Skin epidermis (tissue), 12 donors: ENCODE measurements around the gene TLE1.

Experiments
- H3K27ac ChIP-seq, 21 experiments: fragments of 200-600 bp; sonication (generic) in 11 of 21; one replicate each; pipeline ENCODE4 v1.5.0; 2020; ENCODE audit warnings: mild to moderate bottlenecking in 3 of 21, inconsistent platforms in 2 of 21, moderate library complexity in 2 of 21
- H3K4me3 ChIP-seq, 7 experiments: fragments of 200-600 bp; sonication (generic) in 2 of 7; one replicate each; pipeline ENCODE4 v1.5.0; 2020; ENCODE audit warnings: inconsistent platforms in 2 of 7, mild to moderate bottlenecking in 2 of 7, moderate library complexity in 1 of 7

Gene TLE1

GRCh38 chr9:81589392-81589791 lies 100.0 kb downstream of the TLE1 start:
- Histone ChIP-seq H3K27ac (no peak overlapping the region), H3K4me3 (no peak overlapping the region)

- H3K27ac ChIP-seq, result no peak overlapping the region
- no peak overlapping the region for H3K4me3 ChIP-seq
Measured at GRCh38 chr9:81588148-81588871, 101.0 kb downstream of the TLE1 start.

- no peak overlapping the region for H3K27ac ChIP-seq
- H3K4me3 ChIP-seq, result no peak overlapping the region
Measured at GRCh38 chr9:81586786-81587185, 102.6 kb downstream of the TLE1 start.

DNA sequence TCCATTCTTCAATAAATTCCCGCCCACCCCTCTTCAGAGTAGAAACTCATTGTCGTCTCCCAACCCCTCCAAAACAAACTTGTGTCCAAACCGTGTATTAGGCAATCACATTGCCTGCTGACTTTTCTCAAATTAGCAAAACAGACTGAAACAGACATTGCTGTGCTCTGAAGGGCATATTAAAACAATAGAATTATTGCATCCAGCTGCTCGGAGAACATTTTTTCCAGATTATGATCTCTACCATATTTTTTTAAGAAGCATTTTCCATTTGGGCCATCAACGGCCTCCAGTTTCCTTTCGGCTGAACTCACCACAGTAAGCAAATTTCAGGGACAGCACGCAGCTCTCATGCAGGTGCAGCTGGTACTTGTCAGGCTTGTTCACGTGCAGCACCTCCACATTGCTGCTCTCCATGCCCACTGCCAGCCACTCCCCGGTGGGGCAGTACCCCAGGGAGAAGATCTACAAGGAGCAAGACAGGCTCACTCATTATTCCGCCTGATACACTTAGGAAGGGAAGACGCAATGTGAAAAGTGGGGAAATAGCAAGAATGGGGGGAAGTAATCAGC lies 104.1 kb downstream of the TLE1 start:
- H3K4me3 ChIP-seq, result no peak overlapping the region

GRCh38 chr9:81584099-81584498 lies 105.2 kb downstream of the TLE1 start:
- no peak overlapping the region for H3K27ac ChIP-seq

More for the DNA sequence above, 104.1 kb downstream of the TLE1 start:
- peak overlapping the region in 1 of 21 experiments; percentile 47 for H3K27ac ChIP-seq

DNA sequence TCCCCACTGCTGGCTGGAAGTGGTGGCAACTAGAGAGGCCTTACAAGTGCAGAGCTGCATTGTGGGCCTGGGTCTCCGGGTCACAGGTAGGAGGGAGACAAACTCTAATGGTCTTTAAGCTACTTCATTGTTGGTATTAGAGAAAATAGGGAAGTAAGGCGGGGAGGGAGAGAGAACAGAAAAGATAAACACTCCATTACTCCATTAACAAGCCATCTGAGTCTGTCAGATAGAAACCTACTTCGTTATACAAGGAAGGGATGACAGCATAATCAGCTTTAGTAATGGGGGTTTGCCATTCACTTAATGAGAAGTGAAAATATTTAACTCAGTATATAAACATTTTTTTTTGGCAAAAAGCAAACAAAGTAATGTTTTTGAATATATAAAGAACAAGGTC lies 107.4 kb downstream of the TLE1 start:
- H3K27ac ChIP-seq, result no peak overlapping the region
- no peak overlapping the region for H3K4me3 ChIP-seq

More at GRCh38 chr9:81584099-81584498, 105.2 kb downstream of the TLE1 start:
- H3K4me3 ChIP-seq, result no peak overlapping the region

GRCh38 chr9:81579381-81579780 lies 110.0 kb downstream of the TLE1 start:
- Histone ChIP-seq H3K27ac (no peak overlapping the region), H3K4me3 (no peak overlapping the region)

- no peak overlapping the region for H3K4me3 ChIP-seq
- H3K27ac ChIP-seq, result no peak overlapping the region
Measured at GRCh38 chr9:81578606-81579005, 110.7 kb downstream of the TLE1 start.

DNA sequence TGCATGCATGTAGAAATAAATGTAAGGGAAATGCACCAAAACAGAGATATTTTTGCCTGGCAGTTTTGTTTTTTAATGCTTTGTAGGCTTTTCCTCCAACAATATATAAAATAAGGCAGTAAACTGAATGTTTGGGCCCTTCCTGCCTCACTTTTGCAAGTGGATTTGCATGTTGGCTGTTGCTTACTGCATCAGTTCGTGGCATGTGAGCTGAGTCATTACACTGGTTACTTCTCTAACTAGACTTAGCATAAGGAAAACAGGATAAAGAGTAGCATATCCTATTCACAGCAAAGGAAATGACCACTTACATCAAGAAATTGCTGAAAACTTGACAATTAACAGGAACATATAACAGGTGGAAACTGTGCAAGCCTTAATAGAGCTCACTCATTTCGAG lies 113.4 kb downstream of the TLE1 start:
- H3K27ac ChIP-seq, result no peak overlapping the region
- no peak overlapping the region for H3K4me3 ChIP-seq

GRCh38 chr9:81574405-81574804 lies 114.9 kb downstream of the TLE1 start:
- H3K27ac ChIP-seq, result no peak overlapping the region
- no peak overlapping the region for H3K4me3 ChIP-seq

- no peak overlapping the region for H3K4me3 ChIP-seq
- H3K27ac ChIP-seq, result no peak overlapping the region
Measured at GRCh38 chr9:81573415-81574321, 115.7 kb downstream of the TLE1 start.

DNA sequence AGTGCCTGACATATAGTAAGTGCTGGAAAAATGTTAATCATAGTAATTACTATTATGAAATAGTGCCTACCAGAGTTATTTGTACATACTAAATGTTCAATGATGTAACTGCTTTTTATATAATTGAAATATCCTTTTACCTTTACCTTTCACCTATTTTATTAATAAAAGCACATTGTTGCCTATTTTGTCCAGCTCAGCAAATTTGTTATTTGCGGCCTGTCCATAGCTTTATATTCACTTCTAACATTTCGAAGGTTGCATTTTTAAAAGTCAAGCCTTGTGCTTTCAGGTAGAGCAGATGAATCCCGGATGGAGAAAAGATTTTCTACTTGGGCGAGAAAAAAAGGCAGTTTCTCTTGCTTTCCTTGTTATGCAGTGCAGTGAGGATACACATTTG lies 119.3 kb downstream of the TLE1 start:
- Histone ChIP-seq H3K27ac (no peak overlapping the region), H3K4me3 (no peak overlapping the region)

- no peak overlapping the region for H3K4me3 ChIP-seq
- H3K27ac ChIP-seq, result no peak overlapping the region
Measured at GRCh38 chr9:81566074-81566698, 123.2 kb downstream of the TLE1 start.

- Histone ChIP-seq H3K4me3 (no peak overlapping the region), H3K27ac (no peak overlapping the region)
Measured at GRCh38 chr9:81565609-81566008, 123.7 kb downstream of the TLE1 start.

DNA sequence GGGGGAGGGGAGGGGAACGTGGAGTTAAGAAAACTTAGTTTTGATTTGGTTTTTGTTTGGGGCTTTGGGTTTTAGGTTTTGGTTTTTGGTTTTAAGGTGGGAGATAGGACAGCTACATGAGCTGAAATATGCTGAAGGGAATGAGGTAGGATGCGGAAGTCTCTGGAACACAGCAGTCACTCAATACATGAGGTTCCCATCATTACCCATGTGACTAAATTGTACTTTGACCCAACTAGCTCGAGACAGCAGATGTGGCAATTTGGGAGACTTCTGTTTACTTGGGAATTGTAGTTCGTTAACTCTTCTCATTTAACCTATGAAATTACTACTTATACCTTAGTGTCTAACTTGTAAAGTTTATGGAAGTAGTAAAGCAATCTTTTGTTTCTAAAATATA lies 124.2 kb downstream of the TLE1 start:
- H3K4me3 ChIP-seq, result no peak overlapping the region
- H3K27ac ChIP-seq, result no peak overlapping the region

GRCh38 chr9:81564632-81565031 lies 124.7 kb downstream of the TLE1 start:
- H3K4me3 ChIP-seq, result no peak overlapping the region
- H3K27ac ChIP-seq, result no peak overlapping the region

- no peak overlapping the region for H3K27ac ChIP-seq
- H3K4me3 ChIP-seq, result no peak overlapping the region
Measured at GRCh38 chr9:81563739-81564138, 125.6 kb downstream of the TLE1 start.

- H3K4me3 ChIP-seq, result no peak overlapping the region
- no peak overlapping the region for H3K27ac ChIP-seq
Measured at GRCh38 chr9:81563020-81563407, 126.3 kb downstream of the TLE1 start.

- Histone ChIP-seq H3K27ac (no peak overlapping the region), H3K4me3 (no peak overlapping the region)
Measured at GRCh38 chr9:81562231-81563019, 126.9 kb downstream of the TLE1 start.
